ENCODE results near the gene ATF3.

Gene ATF3, protein sequence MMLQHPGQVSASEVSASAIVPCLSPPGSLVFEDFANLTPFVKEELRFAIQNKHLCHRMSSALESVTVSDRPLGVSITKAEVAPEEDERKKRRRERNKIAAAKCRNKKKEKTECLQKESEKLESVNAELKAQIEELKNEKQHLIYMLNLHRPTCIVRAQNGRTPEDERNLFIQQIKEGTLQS

GRCh38 chr1:212608392-212608958, at the start of gene ATF3:
TSS of gene ATF3 (plus strand) at chr1:212608761. CDS start at chr1:212615022, 6,261 bp downstream.
- Histone ChIP-seq H3K4me1 (ENCODE audit: insufficient read depth, low read length) (peaks cover 45% of the 10 kb centered on the region), H3K36me3 (ENCODE audit: insufficient read depth, low read length) (peaks cover 10% of the 10 kb centered on the region)

DNA sequence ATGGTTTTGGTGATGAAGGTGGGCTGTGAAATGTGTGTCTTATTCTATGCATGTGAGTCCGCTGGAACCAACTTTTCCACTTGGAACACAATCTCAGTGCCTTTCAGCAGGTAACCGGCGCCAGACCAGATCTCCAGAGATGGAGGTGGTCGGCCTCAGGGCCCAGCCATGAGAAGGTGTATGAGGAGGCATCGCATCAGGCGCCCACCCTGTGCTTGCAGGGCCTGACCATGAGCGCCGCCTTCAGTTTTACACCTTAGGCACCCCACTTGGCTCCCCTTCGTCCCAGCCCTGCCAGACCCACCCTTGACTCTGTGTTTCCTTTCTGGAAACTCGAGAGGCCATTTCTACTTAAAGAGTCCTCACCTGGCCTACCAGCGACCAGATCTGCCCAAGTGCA, 48.6 kb upstream of the ATF3 start:
- H3K9ac ChIP-seq (ENCODE audit: low read depth, low read length), result no peak overlapping the region
- no peaks in the 10 kb centered on the region for H3K36me3 ChIP-seq (ENCODE audit: insufficient read depth, low read length)
- H3K4me1 ChIP-seq (ENCODE audit: insufficient read depth, low read length), result peaks cover 7% of the 10 kb centered on the region
- no peaks in the 10 kb centered on the region for H3K9me3 ChIP-seq (ENCODE audit: control insufficient read depth, insufficient read depth, low read length)

More at GRCh38 chr1:212608392-212608958, at the start of gene ATF3:
- peak within 1 kb of the TSS; percentile 90 for H3K9ac ChIP-seq (ENCODE audit: low read depth, low read length)
- no peaks in the 10 kb centered on the region for H3K9me3 ChIP-seq (ENCODE audit: control insufficient read depth, insufficient read depth, low read length)

GRCh38 chr1:212560933-212561460, 47.6 kb upstream of the ATF3 start:
- H3K9ac ChIP-seq (ENCODE audit: low read depth, low read length), result no peak overlapping the region
- H3K4me1 ChIP-seq (ENCODE audit: insufficient read depth, low read length), result peaks cover 7% of the 10 kb centered on the region

DNA sequence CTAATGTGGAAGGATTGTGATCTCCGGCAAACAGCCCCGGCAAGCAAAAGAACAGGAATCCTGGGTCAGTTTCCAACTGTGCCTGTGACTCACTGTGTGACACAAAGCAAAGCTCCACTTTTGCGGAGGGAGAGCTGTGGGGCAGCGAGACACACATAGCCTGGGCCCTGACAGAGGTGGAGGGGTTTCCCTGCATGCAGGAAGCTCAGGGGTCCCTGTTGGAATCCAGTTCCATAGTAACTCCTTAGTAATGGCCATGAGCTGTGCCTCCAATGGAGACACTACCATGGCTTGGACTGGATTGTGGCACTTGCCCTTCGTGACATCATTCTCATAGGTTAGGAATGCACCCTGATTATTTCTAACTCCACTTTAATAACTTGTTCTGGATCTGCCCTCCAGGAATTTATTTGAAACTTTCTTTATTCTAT, 47.0 kb upstream of the ATF3 start:
- Histone ChIP-seq H3K4me1 (ENCODE audit: insufficient read depth, low read length) (peaks cover 10% of the 10 kb centered on the region), H3K9ac (ENCODE audit: low read depth, low read length) (no peak overlapping the region), H3K36me3 (ENCODE audit: insufficient read depth, low read length) (no peaks in the 10 kb centered on the region), H3K9me3 (ENCODE audit: control insufficient read depth, insufficient read depth, low read length) (no peaks in the 10 kb centered on the region)

More at GRCh38 chr1:212560933-212561460, 47.6 kb upstream of the ATF3 start:
- Histone ChIP-seq H3K36me3 (ENCODE audit: insufficient read depth, low read length) (no peaks in the 10 kb centered on the region), H3K9me3 (ENCODE audit: control insufficient read depth, insufficient read depth, low read length) (no peaks in the 10 kb centered on the region)

- no peaks in the 10 kb centered on the region for H3K36me3 ChIP-seq (ENCODE audit: insufficient read depth, low read length)
- peaks cover 18% of the 10 kb centered on the region for H3K4me1 ChIP-seq (ENCODE audit: insufficient read depth, low read length)
- no peaks in the 10 kb centered on the region for H3K9me3 ChIP-seq (ENCODE audit: control insufficient read depth, insufficient read depth, low read length)
- H3K9ac ChIP-seq (ENCODE audit: low read depth, low read length), result no peak overlapping the region
Observed at GRCh38 chr1:212562771-212563170, 45.8 kb upstream of the ATF3 start.

GRCh38 chr1:212565079-212565478, 43.5 kb upstream of the ATF3 start:
- Histone ChIP-seq H3K36me3 (ENCODE audit: insufficient read depth, low read length) (no peaks in the 10 kb centered on the region), H3K4me1 (ENCODE audit: insufficient read depth, low read length) (peaks cover 13% of the 10 kb centered on the region), H3K9me3 (ENCODE audit: control insufficient read depth, insufficient read depth, low read length) (no peaks in the 10 kb centered on the region), H3K9ac (ENCODE audit: low read depth, low read length) (no peak overlapping the region)

GRCh38 chr1:212565571-212566305, 42.8 kb upstream of the ATF3 start:
- H3K9me3 ChIP-seq (ENCODE audit: control insufficient read depth, insufficient read depth, low read length), result no peaks in the 10 kb centered on the region
- H3K9ac ChIP-seq (ENCODE audit: low read depth, low read length), result no peak overlapping the region
- H3K36me3 ChIP-seq (ENCODE audit: insufficient read depth, low read length), result no peaks in the 10 kb centered on the region
- peaks cover 13% of the 10 kb centered on the region for H3K4me1 ChIP-seq (ENCODE audit: insufficient read depth, low read length)

GRCh38 chr1:212566522-212567479, 41.8 kb upstream of the ATF3 start:
- peak overlapping the region; percentile 38; the same call in 1 of the 2 replicates for H3K9ac ChIP-seq (ENCODE audit: low read depth, low read length)
- peaks cover 13% of the 10 kb centered on the region for H3K4me1 ChIP-seq (ENCODE audit: insufficient read depth, low read length)
- no peaks in the 10 kb centered on the region for H3K36me3 ChIP-seq (ENCODE audit: insufficient read depth, low read length)
- no peaks in the 10 kb centered on the region for H3K9me3 ChIP-seq (ENCODE audit: control insufficient read depth, insufficient read depth, low read length)

- Histone ChIP-seq H3K36me3 (ENCODE audit: insufficient read depth, low read length) (no peaks in the 10 kb centered on the region), H3K4me1 (ENCODE audit: insufficient read depth, low read length) (peaks cover 13% of the 10 kb centered on the region), H3K9ac (ENCODE audit: low read depth, low read length) (no peak overlapping the region), H3K9me3 (ENCODE audit: control insufficient read depth, insufficient read depth, low read length) (no peaks in the 10 kb centered on the region)
Observed at GRCh38 chr1:212567638-212568037, 40.9 kb upstream of the ATF3 start.

DNA sequence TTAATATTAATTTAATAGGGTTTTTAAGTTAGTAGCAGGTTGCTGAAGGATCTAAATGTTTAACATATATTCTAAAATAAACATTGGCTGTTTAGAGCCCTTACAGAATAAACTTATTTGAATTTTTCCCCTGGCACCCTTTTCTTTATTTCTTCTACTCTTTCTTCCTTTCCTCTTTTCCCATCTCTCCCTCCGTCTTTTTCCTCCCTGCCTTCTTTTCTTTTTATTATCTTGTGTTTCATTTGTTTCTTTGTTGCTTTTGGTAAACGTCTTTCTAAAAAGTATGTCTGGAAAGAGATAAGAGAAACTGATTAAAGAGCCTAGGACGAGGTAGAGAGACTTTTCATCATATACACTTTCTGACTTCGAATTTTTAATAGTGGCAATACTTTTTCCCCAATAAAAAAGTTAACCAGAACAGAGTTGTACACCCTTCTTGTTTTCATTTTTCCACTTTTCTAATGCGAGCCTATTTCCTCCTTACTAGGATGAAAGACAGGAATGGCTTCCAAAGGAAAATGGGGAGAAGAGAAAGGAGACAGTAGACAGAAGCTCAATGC, 39.5 kb upstream of the ATF3 start:
- Histone ChIP-seq H3K9me3 (ENCODE audit: control insufficient read depth, insufficient read depth, low read length) (no peaks in the 10 kb centered on the region), H3K36me3 (ENCODE audit: insufficient read depth, low read length) (no peaks in the 10 kb centered on the region), H3K4me1 (ENCODE audit: insufficient read depth, low read length) (peaks cover 13% of the 10 kb centered on the region), H3K9ac (ENCODE audit: low read depth, low read length) (no peak overlapping the region)

DNA sequence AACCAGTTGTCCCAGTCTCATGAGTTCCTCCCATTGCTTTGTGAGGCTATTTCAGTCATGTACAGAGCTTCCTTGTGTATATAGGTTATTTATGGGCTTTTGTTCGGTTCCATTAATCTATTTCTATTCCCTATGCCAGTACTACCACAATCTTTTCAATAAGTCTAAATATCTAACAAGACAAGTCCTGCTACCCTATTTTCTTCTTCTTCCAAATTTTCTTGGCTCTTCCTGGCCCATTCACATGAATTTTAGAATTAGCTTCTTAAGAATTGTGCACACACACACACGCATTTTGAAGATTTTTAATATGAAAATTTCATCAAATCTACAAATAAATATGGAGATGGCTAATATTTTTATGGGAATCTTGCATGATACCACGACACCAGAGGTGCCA, 33.8 kb upstream of the ATF3 start:
- peaks cover 5% of the 10 kb centered on the region; the same call in 1 of the 2 replicates for H3K4me1 ChIP-seq (ENCODE audit: insufficient read depth, low read length)
- no peaks in the 10 kb centered on the region for H3K9me3 ChIP-seq (ENCODE audit: control insufficient read depth, insufficient read depth, low read length)
- no peak overlapping the region for H3K9ac ChIP-seq (ENCODE audit: low read depth, low read length)
- H3K36me3 ChIP-seq (ENCODE audit: insufficient read depth, low read length), result no peaks in the 10 kb centered on the region

DNA sequence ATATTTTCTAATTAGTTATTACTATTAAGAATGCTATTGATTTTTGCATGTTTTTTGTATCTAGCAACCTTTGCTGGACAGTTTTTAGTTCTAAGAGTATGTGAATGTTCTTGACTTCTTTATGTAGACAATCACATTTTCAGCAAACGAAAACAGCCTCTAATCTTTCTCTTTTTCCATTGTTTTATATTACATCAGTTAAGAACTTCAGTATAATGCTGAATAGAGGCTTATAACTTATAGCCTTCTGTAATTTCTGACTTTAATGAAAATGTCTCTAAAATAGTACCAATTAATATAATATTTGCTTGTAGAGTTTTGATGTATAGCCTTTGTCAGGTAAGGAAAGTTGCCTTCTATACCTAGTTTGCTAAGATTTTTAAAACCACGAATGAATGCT, 33.2 kb upstream of the ATF3 start:
- Histone ChIP-seq H3K4me1 (ENCODE audit: insufficient read depth, low read length) (peaks cover 5% of the 10 kb centered on the region; the same call in 1 of the 2 replicates), H3K9me3 (ENCODE audit: control insufficient read depth, insufficient read depth, low read length) (no peaks in the 10 kb centered on the region), H3K9ac (ENCODE audit: low read depth, low read length) (no peak overlapping the region), H3K36me3 (ENCODE audit: insufficient read depth, low read length) (no peaks in the 10 kb centered on the region)

DNA sequence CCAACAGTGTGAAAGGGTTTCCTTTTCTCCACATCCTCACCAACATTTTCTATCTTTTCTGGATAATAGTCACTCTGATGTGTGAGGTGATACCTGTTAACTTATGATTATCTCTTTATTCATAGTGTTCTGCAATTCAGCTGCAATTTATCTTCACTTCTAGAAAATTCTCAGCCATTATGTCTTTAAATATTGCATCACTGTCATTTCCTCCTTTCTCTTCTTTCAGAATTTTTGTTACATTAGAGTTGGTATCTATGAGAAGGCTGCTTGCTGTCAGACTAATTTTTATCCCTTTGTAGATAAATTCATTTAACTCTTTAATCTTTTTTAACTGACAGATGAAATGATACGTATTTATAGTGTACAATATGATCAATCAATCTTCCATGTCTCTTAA, 30.5 kb upstream of the ATF3 start:
- Histone ChIP-seq H3K9ac (ENCODE audit: low read depth, low read length) (no peak overlapping the region), H3K4me1 (ENCODE audit: insufficient read depth, low read length) (peaks cover 11% of the 10 kb centered on the region; the same call in 1 of the 2 replicates), H3K36me3 (ENCODE audit: insufficient read depth, low read length) (no peaks in the 10 kb centered on the region), H3K9me3 (ENCODE audit: control insufficient read depth, insufficient read depth, low read length) (no peaks in the 10 kb centered on the region)
